H1 (cell line): ENCODE results near the gene HACL1. TPM values are rescaled to one million over a fixed set of nuclear protein-coding genes. Genes with fewer than 3 reads are reported as not detected.

Source experiments
- CTCF ChIA-PET: fragments of 300-600 bp; sonication (Branson Sonifier 250); formaldehyde crosslinking; loops from one replicate; lab custom pipeline; 2021; ENCODE audit not compliant: partially characterized antibody; lab: Charles Lee
- POLR2A ChIA-PET: fragments of 300-600 bp; sonication (Branson Sonifier 250); formaldehyde crosslinking; loops from one replicate; lab custom pipeline; 2021; ENCODE audit warnings: inconsistent platforms; ENCODE audit not compliant: partially characterized antibody; lab: Charles Lee
- DNase-seq, 2 experiments: peaks; one replicate each; pipeline versions ENCODE4 v3.0.0 to v3.0.0-alpha.2; 2010 to 2022; ENCODE audit warnings: low spot score in 2 of 2, low read depth in 1 of 2, mixed read lengths in 1 of 2
- FAIRE-seq: peaks from 2 replicates; lab custom pipeline; 2011; peaks lifted over from hg19 to GRCh38; lab: Jason Lieb, UNC
- H2AFZ ChIP-seq: 2 replicates; pipeline ENCODE4 v1.8.1; 2012; ENCODE audit warnings: low read length, inconsistent platforms
- H2AK5ac ChIP-seq: 2 replicates; pipeline ENCODE4 v1.6.1; 2013; ENCODE audit warnings: low read depth, low read length
- H2BK120ac ChIP-seq: replicated peaks from 2 replicates; pipeline ENCODE3; 2013; ENCODE audit warnings: low read depth, low read length, inconsistent platforms
- H2BK12ac ChIP-seq: 2 replicates; pipeline ENCODE4 v1.6.1; 2013; ENCODE audit warnings: low read depth, low read length
- H2BK15ac ChIP-seq: 2 replicates; pipeline ENCODE4 v1.6.1; 2013; ENCODE audit warnings: low read length
- H2BK20ac ChIP-seq: 2 replicates; pipeline ENCODE4 v1.6.1; 2013; ENCODE audit warnings: low read length
- H2BK5ac ChIP-seq: 2 replicates; pipeline ENCODE4 v1.6.1; 2013; ENCODE audit warnings: low read depth, low read length
- H3K14ac ChIP-seq: 2 replicates; pipeline ENCODE4 v1.6.1; 2013; ENCODE audit warnings: inconsistent platforms; ENCODE audit not compliant: insufficient read length
- H3K18ac ChIP-seq: 2 replicates; pipeline ENCODE4 v1.6.1; 2013; ENCODE audit warnings: low read length; ENCODE audit errors: extremely low read depth
- H3K23ac ChIP-seq: 2 replicates; pipeline ENCODE4 v1.6.1; 2013; ENCODE audit warnings: inconsistent platforms; ENCODE audit not compliant: insufficient read length
- H3K23me2 ChIP-seq: 2 replicates; pipeline ENCODE4 v1.6.1; 2013; ENCODE audit warnings: low read depth, low read length
- H3K27ac ChIP-seq: 2 replicates; pipeline ENCODE4 v1.6.1; 2011; ENCODE audit warnings: low read depth, low read length, inconsistent platforms
- H3K27me3 ChIP-seq, 4 experiments: replicated peaks in 1 of 4; 1 replicate in 1 of 4; 2 replicates in 3 of 4; pipeline versions ENCODE4 v1.6.1 to v1.8.1; 2011 to 2013; ENCODE audit warnings: low read length in 3 of 4, mild to moderate bottlenecking in 3 of 4, inconsistent platforms in 2 of 4, mixed read lengths in 2 of 4, moderate library complexity in 1 of 4; ENCODE audit not compliant: control insufficient read depth in 3 of 4, insufficient read depth in 3 of 4; ENCODE audit errors: extremely low read depth in 1 of 4
- H3K36me3 ChIP-seq, 4 experiments: 2 replicates each; pipeline versions ENCODE4 v1.6.1 to v1.8.1; 2011 to 2013; ENCODE audit warnings: mild to moderate bottlenecking in 4 of 4, low read length in 3 of 4, moderate library complexity in 2 of 4, control low read depth in 1 of 4, inconsistent platforms in 1 of 4; ENCODE audit not compliant: insufficient read depth in 4 of 4, control insufficient read depth in 2 of 4
- H3K4ac ChIP-seq: replicated peaks from 2 replicates; pipeline ENCODE3; 2013; ENCODE audit warnings: low read length, low read depth, mixed read lengths, inconsistent platforms; ENCODE audit not compliant: insufficient read length
- H3K4me1 ChIP-seq, 4 experiments: replicated peaks in 1 of 4; 1 replicate in 1 of 4; 2 replicates in 3 of 4; pipeline versions ENCODE4 v1.6.1 to v1.8.1; 2011 to 2013; ENCODE audit warnings: low read length in 3 of 4, inconsistent platforms in 2 of 4, mixed read lengths in 1 of 4; ENCODE audit not compliant: insufficient read depth in 4 of 4, control insufficient read depth in 3 of 4
- H3K4me2 ChIP-seq, 2 experiments: 2 replicates each; pipeline versions ENCODE4 v1.6.1 to v1.8.1; 2011 to 2013; ENCODE audit warnings: low read depth in 2 of 2, low read length in 2 of 2, control low read depth in 1 of 2, inconsistent platforms in 1 of 2, mild to moderate bottlenecking in 1 of 2; ENCODE audit not compliant: insufficient read depth in 1 of 2
- H3K4me3 ChIP-seq, 4 experiments: fragments of 200-600, 300-600 bp in 1 of 4; sonication (generic), shearing (Covaris generic), sonication (Bioruptor Twin) in 1 of 4; 2 replicates each; pipeline versions ENCODE4 v1.5.1 to v1.8.1; 2011 to 2016; ENCODE audit warnings: low read length in 4 of 4, low read depth in 3 of 4, control low read depth in 2 of 4, inconsistent platforms in 2 of 4, mild to moderate bottlenecking in 2 of 4, mixed read lengths in 1 of 4, moderate library complexity in 1 of 4; ENCODE audit not compliant: insufficient read depth in 2 of 4; ENCODE audit errors: extremely low read depth in 1 of 4
- H3K56ac ChIP-seq: replicated peaks from 2 replicates; pipeline ENCODE3; 2013; ENCODE audit warnings: low read depth, mild to moderate bottlenecking, mixed read lengths, low read length, inconsistent platforms; ENCODE audit not compliant: insufficient read length
- H3K79me1 ChIP-seq: 2 replicates; pipeline ENCODE4 v1.6.1; 2013; ENCODE audit warnings: low read depth, low read length, control low read depth
- H3K79me2 ChIP-seq, 2 experiments: 2 replicates each; pipeline versions ENCODE4 v1.6.1 to v1.8.1; 2012 to 2013; ENCODE audit warnings: low read length in 2 of 2, mild to moderate bottlenecking in 2 of 2, inconsistent platforms in 1 of 2; ENCODE audit not compliant: insufficient read depth in 2 of 2, control insufficient read depth in 1 of 2
- H3K9ac ChIP-seq, 4 experiments: replicated peaks in 1 of 4; 1 replicate in 1 of 4; 2 replicates in 3 of 4; pipeline versions ENCODE4 v1.6.1 to v1.8.1; 2011 to 2013; ENCODE audit warnings: low read depth in 3 of 4, low read length in 3 of 4, control low read depth in 2 of 4, mild to moderate bottlenecking in 2 of 4, moderate library complexity in 2 of 4, inconsistent platforms in 1 of 4; ENCODE audit errors: extremely low read depth in 1 of 4
- H3K9me3 ChIP-seq, 2 experiments: 2 replicates each; pipeline versions ENCODE4 v1.6.1 to v1.8.1; 2012 to 2013; ENCODE audit warnings: mild to moderate bottlenecking in 2 of 2, moderate library complexity in 2 of 2, control low read depth in 1 of 2, inconsistent platforms in 1 of 2, low read depth in 1 of 2, low read length in 1 of 2, mixed read lengths in 1 of 2; ENCODE audit not compliant: insufficient read depth in 2 of 2
- H4K20me1 ChIP-seq, 2 experiments: replicated peaks in 1 of 2; 2 replicates each; pipeline versions ENCODE3 to v1.8.1; 2011 to 2013; ENCODE audit warnings: inconsistent platforms in 2 of 2, low read length in 2 of 2, mild to moderate bottlenecking in 1 of 2; ENCODE audit not compliant: insufficient read depth in 2 of 2, control insufficient read depth in 1 of 2
- H4K5ac ChIP-seq: 2 replicates; pipeline ENCODE4 v1.6.1; 2013; ENCODE audit warnings: low read length, low read depth, mixed read lengths, inconsistent platforms; ENCODE audit not compliant: insufficient read length
- H4K8ac ChIP-seq: 2 replicates; pipeline ENCODE4 v1.8.0; 2013; ENCODE audit warnings: mild to moderate bottlenecking, moderate library complexity, low read length, inconsistent platforms; ENCODE audit not compliant: insufficient read depth; ENCODE audit errors: extremely low read depth
- H4K91ac ChIP-seq: replicated peaks from 2 replicates; pipeline ENCODE3; 2013; ENCODE audit warnings: low read length, mixed read lengths, inconsistent platforms; ENCODE audit not compliant: insufficient read length
- KDM4A ChIP-seq: IDR thresholded peaks from one replicate; pipeline ENCODE4 v1.7.1; 2012; ENCODE audit warnings: low read depth, mild to moderate bottlenecking, moderate library complexity, low read length, inconsistent platforms; ENCODE audit not compliant: severe bottlenecking
- WGBS, 2 experiments: shearing (Covaris generic) in 1 of 2; methylation state at CpG; one replicate each; pipeline versions ENCODE4 v1.1.6 to v1.1.7; 2013 to 2015; ENCODE audit warnings: low lambda C conversion rate in 2 of 2, mixed read lengths in 2 of 2, inconsistent platforms in 1 of 2, low coverage in 1 of 2, missing lambda C conversion rate in 1 of 2; ENCODE audit not compliant: insufficient replicate concordance in 2 of 2, insufficient coverage in 1 of 2, insufficient read length in 1 of 2; ENCODE audit errors: extremely low coverage in 1 of 2, missing lambda C conversion rate in 1 of 2; 5-methylcytosine and 5-hydroxymethylcytosine counted together
- polyA plus RNA-seq, 7 experiments: library from polyadenylated mRNA; depleted of rRNA in 3 of 7; stranded (reverse) in 5 of 7; unstranded in 2 of 7; fragments of >200 nt in 5 of 7; fragments of 200-250 nt in 2 of 7; gene quantifications; 1 replicate in 5 of 7; 2 replicates in 1 of 7; 4 replicates in 1 of 7; pipeline versions ENCODE4 v1.2.1 to v1.2.3, GENCODE V29; 2011 to 2013; ENCODE audit warnings: missing spikeins in 2 of 7, mixed read lengths in 2 of 7
- total RNA-seq: library from RNA; stranded (reverse); fragmentation: NEBNext Ultra II Directional; extraction: Animal tissue kit (Norgen Biotek cat#: 25700); gene quantifications from 2 replicates; pipeline ENCODE4 v1.2.1, GENCODE V29; 2021

HACL1 gene
- total and polyA plus RNA-seq, 2 of the 8 experiments (the other 6 are each of a cell fraction or from before 2014, with no cell fraction given), result 38.2 to 46.0 TPM

DNA sequence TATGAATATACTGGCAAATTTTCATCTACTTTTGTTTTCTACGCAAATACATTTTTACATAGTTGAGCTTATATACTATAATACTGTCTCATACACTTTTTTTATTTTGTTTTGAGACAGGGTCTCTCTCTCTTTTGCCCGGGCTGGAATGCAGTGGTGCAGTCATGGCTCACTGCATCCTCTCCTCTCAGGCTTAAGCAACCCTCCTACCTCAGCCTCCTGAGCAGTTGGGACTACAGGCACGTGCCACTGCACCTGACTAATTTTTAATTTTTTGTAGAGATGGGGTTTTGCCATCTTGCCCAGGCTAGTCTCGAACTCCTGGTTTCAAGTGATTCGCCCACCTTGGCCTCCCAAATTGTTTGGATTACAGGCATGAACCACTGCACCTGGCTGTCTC is 25.9 kb downstream of the HACL1 start:
- Histone ChIP-seq H2BK15ac (no peak overlapping the region), H3K4ac (no peak overlapping the region), H3K23ac (no peak overlapping the region), H3K4me3 (no peak overlapping the region), H3K9ac (no peak overlapping the region), H4K20me1 (peaks cover 0 to 2% of the 10 kb centered on the region in 2 experiments), H2AFZ (no peak overlapping the region), H2BK5ac (no peak overlapping the region), H3K9me3 (no peaks in the 10 kb centered on the region), H3K79me1 (no peaks in the 10 kb centered on the region; the same call in 1 of the 2 replicates), H3K18ac (no peak overlapping the region), H3K27ac (no peak overlapping the region), H3K27me3 (no peaks in the 10 kb centered on the region), H4K5ac (no peak overlapping the region), H2BK120ac (no peak overlapping the region), H3K23me2 (no peaks in the 10 kb centered on the region), H4K91ac (no peak overlapping the region), H3K4me2 (no peak overlapping the region), H3K79me2 (no peaks in the 10 kb centered on the region), H3K56ac (no peak overlapping the region), H3K14ac (no peak overlapping the region), H2BK12ac (no peak overlapping the region), H2AK5ac (no peak overlapping the region), H3K4me1 (no peaks in the 10 kb centered on the region), H4K8ac (no peak overlapping the region), H2BK20ac (no peak overlapping the region), H3K36me3 (peaks cover 0 to 37% (median 24%) of the 10 kb centered on the region in 4 experiments; a peak in 7 of 8 replicates)
- POLR2A ChIA-PET, result interaction anchor here (1.5 to 2.2 kb wide), 2 partner anchors 18 to 26 kb away, joined by 4 to 5 read pairs; partner anchors contain the start of genes BTD and HACL1
- DNase-seq (no peak), FAIRE-seq (no peak)
- CTCF ChIA-PET, result interaction anchor here (1.4 kb wide), 1 partner anchor 11 kb away, joined by 3 read pairs; no protein-coding TSS in a partner anchor
- 89% methylated on average over 5 of the region's 5 CpGs; no CpG with 5 or more reads in 1 of the 2 experiments for WGBS, 2 experiments
- TF ChIP-seq KDM4A, result no peak
